ENCODE data around the gene PLCB1.

Gene PLCB1

DNA sequence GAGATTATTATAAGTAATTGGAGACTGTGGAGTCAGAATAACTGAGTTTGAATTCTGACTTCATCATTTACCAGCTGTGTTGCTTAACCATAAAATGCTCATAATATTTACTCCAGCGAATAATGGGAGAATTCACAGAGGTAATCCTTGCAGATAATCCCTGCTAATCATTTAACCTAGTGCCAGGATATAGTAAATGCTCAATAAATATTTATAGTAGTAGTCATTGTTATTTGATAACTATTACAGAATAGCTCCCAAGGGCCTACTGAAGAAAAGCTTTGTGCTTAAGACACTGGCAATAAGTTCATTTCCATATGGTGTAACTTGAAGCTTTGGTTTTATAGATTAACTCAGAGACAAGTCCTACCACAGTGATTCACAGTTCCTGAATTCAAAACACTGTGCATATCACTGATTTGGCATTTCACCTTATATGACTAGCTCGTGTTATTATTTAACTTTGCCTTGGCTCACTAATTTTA is 728.0 kb downstream of the PLCB1 start:
- no peak for DNase-seq

- DNase-seq, result no peak
These were observed 730.0 kb downstream of the PLCB1 start for GRCh38 chr20:8862092-8862491.

DNA sequence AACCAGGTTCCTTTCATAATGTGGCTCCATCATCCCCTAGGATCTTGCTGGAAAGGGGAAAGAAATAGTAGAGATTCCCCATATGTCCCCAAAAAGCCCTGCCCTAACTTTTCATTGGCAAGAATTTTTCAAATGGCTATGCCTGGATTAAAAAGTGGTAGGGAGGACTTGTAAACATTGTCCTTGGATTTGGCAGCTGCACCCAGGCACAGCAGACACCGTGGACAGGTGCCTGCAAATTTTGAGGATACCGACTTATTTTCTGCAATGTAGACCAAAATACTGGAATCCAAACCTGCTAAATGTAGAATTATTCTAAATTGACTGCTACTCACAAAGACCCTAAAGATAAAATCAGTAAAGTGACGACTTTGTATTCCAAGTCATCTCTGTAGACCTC is 733.6 kb downstream of the PLCB1 start:
- DNase-seq, result no peak

DNA sequence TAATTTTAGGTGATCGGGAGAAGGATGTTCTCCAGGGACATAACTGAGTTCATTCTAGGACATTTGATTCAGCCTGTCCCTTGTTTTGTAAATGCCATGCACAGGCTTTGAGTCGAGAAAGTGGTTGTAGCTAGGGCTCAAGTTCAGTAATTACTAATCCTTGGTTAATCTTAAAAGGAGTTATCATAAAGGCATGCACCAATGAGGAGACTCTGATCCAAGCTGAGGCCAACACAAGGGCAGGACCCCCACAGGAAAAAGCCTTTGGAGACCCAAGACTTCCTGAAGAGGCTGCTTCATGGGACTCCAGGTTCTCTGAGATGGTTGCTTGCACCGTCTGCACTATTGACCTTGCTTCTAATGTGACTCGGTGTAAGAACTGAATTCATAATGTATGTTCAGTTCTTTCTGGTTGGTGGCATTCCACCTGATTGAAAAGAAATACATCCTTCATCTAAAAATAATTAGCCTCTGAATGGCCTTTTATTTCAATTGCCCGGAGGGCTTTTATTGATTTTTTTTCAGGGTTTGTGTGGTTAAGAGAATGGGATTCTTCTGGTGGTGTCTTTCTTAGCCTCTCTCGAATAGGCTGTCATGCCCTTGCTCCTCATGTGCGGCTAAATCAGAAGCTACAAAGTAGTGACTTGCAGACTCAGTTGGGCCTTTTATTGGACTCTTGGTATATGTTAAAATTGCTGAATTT is 735.1 kb downstream of the PLCB1 start:
- DNase-seq, result peak in 2 of 3 experiments; percentile 20 to 65

GRCh38 chr20:8870652-8871051 is 738.6 kb downstream of the PLCB1 start:
- DNase-seq, result no peak

- DNase-seq, result peak in 1 of 3 experiments; percentile 18
These were observed 742.4 kb downstream of the PLCB1 start for GRCh38 chr20:8874437-8874836.

DNA sequence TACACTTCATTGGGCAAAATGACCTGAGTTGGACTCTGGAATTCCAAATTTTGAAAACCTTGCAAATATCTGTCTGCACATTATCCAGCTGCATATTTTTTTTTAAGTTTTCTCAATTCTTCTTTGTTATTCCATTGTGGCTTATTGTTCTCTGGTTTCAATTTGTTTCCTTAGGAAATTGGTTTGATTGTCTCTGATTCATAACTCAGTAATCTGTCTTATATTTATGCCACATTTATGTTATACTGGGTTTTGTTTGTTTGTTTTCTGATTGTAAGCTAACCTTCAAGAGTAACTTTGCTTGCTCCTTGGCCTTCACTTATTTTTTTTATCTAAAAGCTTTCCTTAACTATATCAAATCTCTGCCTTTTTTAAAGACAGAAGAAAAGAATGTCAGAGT is 743.5 kb downstream of the PLCB1 start:
- DNase-seq, result no peak

DNA sequence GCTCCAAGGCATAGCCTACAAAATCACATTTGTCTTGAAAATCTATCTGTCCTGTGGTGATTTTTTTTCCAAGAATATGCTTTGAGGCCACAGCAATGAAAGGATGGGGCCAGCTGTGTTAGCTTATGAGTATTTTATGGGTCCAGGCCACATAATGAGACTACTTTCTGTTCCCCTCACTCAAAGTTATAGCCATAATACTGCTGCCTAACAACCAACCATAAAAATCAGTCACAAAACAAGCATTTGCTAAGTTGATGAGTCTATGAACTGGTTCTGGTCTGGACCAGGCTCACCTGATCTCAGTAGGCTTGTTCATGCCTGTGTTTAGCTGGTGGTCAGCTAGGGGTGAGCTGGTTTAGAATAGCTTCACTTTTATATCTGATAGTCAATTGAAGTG is 744.3 kb downstream of the PLCB1 start:
- no peak for DNase-seq

GRCh38 chr20:8877294-8877693 is 745.2 kb downstream of the PLCB1 start:
- no peak for DNase-seq

DNA sequence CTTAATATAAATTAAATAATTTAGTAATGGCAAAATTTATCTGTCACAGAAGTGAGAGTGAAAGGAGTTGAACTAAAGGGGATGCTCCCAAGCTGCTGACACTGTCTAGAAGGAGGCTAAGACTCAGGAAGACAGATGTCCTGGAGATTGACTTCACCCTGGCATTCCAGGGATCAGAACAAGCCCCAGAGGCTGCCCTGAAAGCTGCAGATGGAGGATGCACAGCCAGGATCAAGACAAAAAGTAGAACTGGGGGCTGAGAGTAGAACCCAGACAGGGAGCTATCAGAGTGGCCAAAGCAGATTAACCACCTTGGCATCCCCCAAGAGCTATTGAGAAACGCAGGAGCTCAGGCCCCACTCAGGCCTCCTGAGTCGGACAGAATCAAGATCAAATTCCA is 747.6 kb downstream of the PLCB1 start:
- no peak for DNase-seq

DNA sequence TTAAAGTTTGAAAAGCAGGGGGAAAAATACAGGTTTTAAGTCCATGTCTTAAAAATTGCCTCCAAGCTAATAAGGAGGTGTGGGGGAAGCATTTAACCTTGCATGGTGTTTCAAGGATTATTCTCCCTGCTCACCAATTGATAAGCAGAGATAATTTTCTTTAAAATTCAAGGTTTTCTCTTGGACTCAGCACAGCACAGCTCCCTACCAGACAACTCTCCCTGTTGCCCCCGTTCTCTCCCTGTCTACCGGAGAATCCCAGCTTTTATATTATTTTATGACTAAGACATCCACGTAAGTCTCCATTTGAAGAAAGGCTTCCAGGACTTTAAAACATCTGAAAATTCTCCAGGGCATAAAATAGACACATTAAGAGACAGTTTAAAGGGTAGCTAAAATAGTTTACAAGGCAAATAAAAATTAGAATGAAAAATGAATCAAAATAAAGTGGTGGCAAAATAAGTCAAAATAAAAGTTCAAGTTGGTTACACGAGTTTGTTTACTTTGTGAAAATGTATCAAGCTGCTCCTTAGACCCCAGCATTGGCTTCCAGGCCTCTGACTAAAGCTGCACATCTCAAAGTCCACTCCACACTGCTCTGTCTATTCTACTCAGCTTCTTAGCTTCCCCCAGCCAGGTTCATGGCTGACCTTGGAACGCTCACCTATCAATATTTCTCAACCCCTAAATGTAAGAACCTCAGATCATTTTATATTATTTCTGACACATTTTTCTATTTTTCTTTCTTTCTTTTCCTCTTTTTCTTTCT is 748.2 kb downstream of the PLCB1 start:
- no peak for DNase-seq

DNA sequence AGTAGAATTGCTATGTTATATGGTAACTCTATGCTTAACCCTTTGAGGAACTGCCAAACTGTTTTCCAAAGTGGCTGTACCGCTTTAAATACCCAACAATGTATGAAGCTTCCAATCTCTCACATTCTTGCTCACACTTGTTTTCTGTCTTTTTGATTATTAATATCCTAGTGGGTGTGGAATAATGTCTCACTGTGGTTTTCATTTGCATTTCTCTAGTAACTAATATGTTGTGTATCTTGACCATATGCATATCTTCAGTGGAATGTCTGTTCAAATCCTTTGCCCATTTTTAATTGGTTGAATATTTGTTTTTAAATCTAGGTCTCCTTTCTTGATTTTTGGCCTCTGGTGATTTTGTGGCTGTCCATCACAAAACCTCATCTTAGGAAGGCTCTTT is 759.0 kb downstream of the PLCB1 start:
- DNase-seq, result no peak

GRCh38 chr20:8895472-8895871 is 763.4 kb downstream of the PLCB1 start:
- DNase-seq, result no peak

GRCh38 chr20:8898823-8899222 is 766.8 kb downstream of the PLCB1 start:
- DNase-seq, result no peak

DNA sequence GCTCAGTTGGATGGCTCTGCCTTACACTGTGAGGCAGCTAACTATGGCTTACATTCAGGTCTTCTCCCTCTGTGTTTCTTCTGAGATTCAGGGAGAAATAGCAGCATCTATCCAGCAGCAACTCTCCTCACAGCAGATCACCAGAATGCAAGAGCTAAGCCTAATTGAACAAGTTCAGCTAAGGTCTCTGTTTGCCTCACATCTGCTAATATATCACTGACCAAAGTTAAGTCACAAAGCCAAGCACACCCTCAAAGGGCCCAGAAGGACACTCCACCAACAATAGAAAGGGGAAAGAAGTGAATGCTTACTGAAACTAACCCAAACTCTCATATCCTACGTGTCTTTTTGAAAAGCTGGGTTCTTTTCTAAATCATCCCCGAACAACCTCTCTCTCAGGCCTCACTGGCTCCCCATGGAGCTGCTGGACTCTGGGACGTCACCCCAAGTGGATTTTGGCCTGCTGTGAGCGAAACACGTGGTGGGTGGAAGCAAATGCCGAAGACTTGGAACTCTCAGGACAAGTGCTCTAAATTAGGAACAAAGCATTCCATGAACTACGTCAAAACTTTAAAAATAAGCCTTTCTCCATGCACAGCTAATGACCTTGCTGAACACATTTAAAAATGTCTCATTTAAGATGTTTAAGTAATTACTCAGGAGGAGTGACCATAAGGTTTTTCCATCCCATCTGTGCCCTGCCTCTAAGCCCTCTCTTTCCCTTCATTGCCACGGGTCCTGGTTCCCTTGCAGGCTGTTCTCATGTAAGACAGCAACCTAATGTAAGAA is 769.4 kb downstream of the PLCB1 start:
- no peak for DNase-seq

- no peak for DNase-seq
These were observed 771.9 kb downstream of the PLCB1 start for GRCh38 chr20:8903655-8904605.

- DNase-seq, result no peak
These were observed 777.5 kb downstream of the PLCB1 start for GRCh38 chr20:8909596-8909995.

DNA sequence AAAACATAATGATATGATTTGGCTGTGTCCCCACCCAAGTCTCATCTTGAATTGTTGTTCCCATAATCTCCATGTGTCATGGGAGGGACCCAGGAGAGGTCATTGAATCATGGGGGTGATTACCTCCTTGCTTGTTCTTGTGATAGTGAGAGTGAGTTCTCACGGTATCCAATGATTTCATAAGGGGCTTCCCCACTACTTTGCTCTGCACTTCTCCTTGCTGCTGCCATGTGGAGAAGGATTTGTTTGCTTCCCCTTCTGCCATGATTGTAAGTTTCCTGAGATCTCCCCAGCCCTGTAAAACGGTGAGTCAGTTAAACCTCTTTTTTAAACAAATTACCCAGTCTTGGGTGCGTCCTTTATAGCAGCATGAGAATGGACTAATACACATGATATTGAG is 780.0 kb downstream of the PLCB1 start:
- DNase-seq, result no peak

DNA sequence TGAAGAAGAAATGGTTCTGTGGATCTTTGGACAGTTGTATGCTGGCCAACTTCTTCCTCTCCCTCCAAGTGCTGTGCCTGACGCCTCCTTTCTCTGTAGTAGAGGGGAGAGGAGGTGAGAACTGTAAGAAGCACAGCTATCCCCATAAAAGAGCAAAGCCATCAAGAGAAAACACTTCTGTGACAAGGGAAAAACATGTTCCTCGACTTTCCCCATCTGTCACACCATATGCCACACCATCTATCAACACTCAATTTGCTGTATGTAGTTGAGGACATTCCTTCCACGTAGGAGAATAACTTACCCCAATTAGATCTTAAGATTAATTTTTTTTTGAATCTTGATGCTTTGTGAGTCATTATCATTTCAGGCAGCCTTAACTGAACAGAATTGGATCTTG is 780.7 kb downstream of the PLCB1 start:
- no peak for DNase-seq

DNA sequence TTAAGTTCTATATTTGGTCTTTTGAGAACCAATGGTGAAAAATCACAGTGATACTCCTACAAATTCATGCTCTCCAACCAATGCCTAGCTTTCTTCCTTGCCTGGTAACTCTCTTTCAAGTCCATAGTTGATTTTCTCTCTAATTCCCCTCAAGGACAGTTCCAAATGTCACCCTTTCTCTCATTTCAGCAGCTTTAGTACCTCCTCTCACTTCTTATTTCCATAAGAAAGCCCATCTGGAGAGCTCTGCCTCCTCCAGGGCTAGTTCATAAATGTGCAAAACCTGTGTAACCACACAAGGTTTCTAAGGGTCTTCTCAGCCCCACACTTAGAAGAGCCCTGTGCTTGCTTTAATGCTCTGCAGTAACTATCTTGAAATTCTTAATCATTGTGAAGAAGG is 781.4 kb downstream of the PLCB1 start:
- DNase-seq, result no peak

- no peak for DNase-seq
These were observed 782.4 kb downstream of the PLCB1 start for GRCh38 chr20:8914421-8914820.

DNA sequence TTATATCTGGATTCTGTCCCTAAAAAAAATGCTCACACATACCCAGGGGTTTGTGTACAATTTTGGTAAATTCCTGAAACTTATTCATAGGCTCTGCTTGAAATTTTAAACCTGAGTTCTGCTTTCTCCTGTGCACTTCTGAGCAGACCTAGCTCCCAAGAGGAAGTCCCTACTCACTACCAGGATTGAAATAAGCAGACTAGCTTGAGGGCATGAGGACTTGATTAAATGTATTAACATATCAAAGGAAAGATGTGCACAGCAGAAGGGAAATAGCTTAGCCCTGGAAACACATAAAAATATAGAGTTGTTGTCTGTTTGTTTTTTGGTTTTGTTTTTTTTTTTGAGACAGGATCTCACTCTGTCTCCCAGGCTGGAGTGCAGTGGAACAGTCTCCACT is 785.0 kb downstream of the PLCB1 start:
- no peak for DNase-seq

All from NCI-H1417 (cell line).